HG02798 (cell line): ENCODE measurements around the gene TBC1D16.
"Not testable (repeated sequence)": the region's sequence is repeated elsewhere in the genome, so short reads cannot be mapped to it uniquely, and the experiment has no call there.

Source experiments
- ATAC-seq: cut with Tn5 transposase; IDR thresholded peaks from one replicate; pipeline ENCODE4 v1.9.1; 2021; ENCODE audit warnings: mild to moderate bottlenecking; ENCODE audit not compliant: unreplicated experiment, poor library complexity

The TBC1D16 gene

DNA sequence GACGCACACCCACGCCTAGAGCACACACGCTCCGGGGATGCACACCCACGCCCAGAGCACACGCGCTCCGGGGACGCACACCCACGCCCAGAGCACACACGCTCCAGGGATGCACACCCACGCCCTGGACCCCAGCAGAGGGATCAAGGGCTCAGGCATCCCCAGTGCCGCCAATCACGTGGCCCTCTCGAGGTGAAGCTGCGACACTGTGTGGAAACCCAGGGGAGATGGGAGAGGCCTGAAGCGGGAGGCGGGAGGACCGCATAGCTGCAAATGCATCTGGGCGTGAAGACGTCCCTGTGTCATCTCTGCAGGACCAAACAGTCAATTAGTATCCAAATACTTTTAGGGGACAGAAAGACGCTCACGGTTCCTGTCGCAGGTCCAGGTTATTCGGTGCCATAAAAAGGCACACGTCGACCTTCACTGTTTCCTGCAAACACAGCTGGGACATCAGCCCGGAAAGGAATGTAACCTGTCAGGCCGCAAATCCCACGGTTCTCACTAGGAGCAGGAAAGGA is 56.4 kb downstream of the TBC1D16 start:
- no peak for ATAC-seq

DNA sequence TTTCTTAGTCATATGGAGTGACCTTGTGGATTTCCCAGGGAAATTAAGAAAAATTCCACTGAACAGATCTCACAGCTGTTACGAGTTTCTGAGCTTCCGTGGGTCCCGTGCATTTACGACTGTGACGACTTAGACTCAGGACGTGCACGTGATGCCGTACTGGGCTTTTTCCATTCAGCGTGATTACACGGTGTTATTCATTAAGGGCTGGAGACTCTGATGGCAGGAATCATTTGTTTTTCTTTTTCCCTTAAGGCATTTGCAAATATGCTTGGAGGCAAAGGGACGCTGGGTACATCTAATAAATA is 57.2 kb downstream of the TBC1D16 start:
- ATAC-seq = no peak

DNA sequence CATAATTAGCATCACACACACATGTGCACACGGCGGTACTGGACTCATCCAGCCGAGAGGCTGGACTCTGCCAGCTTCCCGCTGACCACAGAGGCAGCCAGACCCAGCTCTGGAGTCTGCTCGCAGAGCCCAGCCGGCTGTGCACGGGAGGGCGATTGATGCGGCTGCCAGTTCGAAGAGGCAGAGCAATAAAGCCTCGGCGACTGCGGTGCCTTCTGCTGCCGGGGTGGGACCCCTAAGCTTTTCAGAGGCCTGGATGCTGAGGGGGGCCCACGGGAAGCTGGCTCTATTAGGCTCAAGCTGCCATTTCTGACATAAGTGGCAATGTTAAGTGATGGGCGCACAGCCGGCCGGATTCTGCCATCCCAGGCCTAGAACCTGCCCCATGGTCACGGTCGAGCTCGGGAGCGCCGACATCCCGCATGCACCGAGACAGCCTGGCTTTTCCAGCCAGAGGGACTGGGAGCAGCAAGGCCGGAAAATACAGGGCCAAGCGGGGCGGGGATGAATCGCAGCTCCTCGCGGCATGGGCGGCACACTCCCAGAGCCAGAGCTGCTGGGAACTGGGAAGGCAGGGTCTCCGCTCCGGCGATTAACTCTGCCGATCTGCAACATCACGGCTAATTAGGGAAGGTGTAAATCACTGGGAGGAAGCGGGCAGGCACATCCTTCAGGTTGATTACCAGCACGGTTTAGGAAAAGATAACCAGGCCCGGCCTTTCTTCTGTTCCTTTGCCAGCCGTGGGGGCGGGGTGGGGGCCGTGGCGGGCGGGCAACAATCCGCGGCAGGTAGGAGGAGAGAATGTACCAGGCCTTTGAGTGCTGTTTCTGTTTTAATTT is 57.7 kb downstream of the TBC1D16 start:
- ATAC-seq = no peak

DNA sequence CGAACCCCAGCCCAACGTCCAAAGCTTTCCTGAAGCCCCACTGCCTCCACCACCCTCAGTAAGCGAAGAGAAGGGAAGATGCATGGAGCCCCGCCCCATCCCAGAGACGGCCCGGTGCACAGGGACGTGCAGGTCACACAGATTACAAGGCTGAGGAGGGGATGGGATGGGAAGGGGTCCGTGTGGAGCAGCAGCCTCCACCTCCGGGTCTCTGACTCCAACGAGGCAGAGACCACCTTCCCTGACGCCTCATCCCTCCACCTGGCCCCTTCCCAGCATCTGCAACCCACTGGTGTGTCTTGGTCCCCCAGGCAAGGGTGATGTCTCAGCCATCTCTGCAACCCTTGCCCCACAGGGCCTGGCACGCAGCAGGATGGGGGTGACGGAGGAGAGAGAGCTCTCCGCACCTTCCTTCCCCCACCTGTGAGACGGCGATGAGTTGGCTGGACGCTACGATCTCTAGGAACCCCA is 58.5 kb downstream of the TBC1D16 start:
- no peak for ATAC-seq

DNA sequence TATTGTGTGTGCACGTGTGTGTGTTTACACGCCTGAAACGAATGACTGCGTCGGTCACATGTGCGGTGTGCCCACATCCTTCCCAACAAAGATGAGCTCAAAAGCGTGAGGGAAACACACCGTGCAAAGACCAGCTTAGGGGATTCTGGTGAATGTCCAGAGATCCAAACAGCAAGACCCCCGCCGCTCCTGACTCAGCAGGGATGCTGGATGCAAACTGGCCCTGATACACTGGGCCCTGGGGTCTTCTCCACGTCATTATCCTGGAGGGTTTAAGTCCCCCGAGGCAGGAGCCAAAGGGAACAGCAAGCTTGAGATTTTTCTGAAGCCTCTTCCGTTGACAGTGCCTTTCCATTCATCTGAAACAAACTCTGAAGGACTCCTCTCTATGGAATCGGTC is 59.2 kb downstream of the TBC1D16 start:
- ATAC-seq = no peak

DNA sequence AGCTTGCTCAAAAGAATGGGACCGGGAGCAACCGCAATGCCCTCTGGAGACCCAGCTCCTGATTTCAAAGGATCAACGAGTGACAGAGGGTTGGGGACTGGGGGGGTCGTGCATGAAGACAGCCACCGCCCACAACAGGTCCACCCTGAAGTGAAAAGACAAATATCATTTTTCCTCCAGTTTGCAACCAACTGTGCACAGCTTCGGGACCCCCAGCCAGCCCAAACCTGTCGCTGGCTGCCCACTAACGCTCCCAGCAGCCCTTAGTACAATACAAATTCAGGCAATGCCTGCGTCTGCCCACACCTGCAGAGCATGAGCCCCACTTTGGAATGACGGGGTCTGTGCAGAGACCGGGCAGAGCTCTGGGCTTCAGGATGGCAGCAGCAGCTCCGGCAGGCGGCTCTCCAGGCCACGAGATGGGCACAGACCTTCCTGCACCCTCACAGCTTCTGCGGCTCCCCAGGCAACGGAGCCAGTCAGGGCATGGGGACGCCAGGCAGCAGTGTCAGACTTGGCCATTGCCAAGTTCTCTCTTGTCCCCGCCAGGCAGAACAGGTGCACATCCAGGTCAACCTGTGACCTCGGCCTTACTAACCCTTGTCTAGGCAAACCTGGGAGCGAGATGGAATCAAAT is 60.1 kb downstream of the TBC1D16 start:
- ATAC-seq = no peak

DNA sequence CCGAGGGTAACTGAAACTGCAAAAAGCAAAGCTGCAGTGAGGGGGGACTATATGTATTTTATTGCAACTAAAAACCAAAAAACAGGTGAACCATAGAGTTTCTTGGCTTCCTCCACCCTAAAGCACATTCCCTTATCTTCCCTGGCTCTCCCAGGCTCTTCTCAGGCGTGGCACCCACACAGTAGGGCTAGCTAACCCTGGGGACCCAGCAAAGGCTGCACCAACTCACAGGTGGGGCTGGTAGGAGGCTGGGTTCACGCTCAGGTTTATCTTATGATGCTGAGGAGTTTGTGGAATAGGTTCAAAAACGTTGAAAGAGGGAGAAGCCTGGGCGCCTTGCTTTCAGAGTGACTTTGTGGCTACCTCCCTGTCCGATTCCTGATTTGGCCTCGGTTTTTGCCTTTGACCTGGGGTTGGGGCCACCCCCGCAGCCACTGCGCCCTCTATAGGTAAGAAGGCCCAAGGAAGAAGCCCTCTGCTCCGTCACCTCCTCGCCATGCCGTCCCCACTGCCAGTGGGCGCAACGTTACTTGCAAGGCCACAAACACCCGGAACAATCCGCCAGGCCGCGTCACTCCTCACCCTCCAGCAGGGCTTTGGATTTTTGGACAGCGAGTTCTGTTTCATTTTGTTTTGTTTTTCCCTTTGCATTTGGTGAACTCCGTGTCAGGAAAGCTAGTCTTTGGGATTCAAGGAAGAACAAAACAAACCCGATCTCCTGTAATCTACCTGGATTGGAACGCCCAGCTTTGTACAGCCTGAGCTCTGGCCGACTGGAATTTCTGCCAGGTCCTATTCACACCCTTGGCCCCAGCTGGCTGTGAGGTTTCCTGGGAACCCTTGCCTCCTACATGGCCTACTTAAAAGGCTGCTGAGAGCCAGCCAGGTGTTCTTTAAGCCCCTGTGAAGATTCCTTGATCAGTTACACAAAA is 60.8 kb downstream of the TBC1D16 start:
- no peak for ATAC-seq

DNA sequence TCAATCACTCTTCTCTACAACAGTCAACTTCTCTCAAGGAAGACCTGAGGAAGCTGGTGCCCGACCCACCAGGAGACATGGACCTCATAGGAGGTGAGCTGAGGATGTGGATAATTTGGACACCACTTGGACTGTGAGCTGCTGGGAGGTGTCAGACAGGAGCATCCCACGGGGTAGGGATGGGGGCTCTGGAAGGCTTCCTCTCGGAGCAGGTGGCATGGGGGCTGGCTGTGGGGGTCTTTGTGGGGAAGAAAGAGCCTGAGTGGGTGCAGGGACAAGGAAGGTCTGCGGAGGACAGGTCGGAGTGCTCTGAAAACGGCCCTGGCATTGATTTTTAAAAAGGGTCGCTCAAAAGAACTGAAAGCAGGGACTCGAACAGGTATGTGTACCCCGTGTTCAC is 64.0 kb downstream of the TBC1D16 start:
- no peak for ATAC-seq

DNA sequence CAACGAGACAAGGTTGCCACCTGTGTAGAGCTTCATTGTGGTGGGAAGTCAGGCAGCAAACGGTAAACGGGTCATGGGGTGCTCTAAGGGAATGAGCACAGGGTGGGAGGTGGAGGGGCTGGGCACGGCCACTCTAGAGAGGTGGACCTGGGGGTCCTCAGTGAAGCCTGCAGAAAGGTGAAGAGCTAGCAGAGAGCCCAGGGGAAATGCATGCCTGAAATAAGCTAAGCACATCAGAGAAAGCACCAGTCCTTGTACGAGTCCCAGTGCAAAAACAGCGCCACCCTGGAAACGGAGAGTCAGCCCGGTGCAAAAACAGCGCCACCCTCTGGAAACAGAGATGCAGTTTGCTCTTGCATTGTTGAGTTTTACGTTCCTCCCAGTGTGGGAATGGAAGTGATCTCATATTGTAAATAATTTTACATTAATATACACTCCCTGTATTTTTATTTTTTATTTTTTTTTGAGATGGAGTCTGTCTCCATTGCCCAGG is 65.0 kb downstream of the TBC1D16 start:
- ATAC-seq = no peak

DNA sequence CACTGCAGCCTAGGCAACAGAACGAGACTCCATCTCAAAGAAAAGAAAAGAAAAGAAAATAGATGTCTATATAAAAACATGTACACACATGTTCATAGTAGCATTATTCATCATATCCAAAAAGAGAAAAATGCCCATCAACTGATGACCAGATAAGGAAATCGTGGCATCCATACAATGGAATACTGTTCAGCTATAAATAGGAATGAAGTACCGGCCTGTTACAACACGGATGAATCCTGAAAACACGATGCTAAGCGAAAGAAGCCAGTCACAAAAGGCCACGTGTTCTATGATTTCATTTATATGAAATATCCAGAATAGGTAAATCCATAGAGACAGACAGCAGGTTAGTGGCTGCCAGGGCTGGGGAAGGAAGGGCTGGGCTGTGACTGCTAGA is 65.8 kb downstream of the TBC1D16 start:
- no peak for ATAC-seq

DNA sequence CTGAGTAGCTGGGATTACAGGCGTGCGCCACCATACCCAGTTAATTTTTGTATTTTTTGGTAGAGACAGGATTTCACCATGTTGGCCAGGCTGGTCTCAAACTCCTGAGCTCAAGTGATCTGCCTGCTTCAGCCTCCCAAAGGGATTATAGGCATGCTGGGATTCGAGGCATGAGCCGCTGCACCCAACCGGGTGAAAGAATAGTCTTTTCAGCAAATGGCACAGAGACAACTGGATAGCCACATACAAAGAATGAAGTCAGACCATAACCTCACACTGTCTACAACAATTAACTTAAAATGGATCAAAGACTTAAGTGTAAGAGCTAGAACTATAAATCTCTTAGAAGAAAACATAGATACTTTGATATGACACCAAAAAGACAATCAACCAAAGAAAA is 67.6 kb downstream of the TBC1D16 start:
- ATAC-seq = no peak

DNA sequence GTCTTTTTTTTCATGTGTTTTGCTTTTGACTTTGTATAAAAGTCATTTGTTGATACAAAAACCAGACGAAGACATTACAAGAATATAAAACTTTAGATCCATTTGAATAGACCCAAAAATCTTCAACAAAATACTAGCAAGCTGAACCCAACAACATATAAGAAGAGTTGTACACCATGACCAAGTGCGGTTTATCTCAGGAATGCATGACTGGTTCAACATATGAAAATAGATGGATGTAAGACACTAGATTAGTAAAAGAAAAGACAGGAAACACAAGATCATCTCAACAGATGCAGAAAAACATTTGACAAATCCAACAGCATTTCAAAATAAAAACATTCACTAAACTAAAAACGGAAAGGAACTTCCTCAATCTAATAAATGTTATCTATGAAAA is 69.0 kb downstream of the TBC1D16 start:
- ATAC-seq = no peak

DNA sequence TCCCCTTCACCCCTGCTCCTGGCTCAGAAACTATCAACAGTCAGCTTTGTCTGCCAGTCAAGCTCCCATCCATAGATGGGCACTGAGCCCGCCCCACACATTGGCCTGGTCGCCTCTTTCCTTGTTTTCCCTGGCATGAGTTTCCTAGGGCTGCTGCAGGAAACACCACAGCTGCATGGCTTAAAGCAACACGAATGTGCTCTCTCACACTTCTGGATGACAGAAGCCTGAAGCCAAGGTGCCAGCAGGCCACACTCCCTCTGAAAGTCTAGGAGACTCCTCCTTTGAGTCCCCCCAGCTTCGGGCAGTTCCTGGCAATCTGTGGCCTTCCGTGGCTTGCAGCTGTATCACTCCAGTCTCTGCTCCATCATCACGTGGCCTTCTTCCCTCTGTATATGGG is 69.9 kb downstream of the TBC1D16 start:
- no peak for ATAC-seq

DNA sequence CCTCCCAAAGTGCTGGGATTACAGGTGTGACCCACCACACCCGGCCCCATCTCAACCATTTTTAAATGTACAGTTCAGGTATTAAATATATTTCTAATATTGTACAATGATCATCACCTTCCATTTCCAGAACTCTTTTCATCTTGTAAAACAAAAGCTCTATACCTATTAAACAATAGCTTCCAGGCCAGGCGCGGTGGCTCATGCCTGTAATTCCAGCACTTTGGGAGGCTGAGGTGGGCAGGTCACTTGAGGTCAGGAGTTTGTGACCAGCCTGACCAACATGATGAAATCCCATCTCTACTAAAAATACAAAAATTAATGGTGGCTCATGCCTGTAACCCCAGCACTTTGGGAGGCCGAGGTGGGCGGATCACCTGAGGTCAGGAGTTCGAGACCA is 73.2 kb downstream of the TBC1D16 start:
- ATAC-seq = not testable (repeated sequence)

DNA sequence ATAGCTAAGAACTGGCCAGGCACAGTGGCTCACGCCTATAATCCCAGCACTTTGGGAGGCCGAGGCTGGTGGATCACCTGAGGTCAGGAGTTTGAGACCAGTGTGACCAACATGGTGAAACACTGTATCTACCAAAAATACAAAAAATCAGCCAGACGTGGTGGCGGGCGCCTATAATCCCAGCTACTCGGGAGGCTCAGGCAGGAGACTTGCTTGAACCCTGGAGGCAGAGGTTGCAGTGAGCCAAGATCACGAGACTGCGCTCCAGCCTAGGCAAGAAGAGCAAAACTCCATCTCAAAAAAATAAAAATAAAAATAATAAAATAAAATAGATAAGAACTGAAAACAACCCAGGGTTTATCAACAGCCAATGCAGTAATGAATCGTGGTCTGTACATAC is 74.1 kb downstream of the TBC1D16 start:
- not testable (repeated sequence) for ATAC-seq

DNA sequence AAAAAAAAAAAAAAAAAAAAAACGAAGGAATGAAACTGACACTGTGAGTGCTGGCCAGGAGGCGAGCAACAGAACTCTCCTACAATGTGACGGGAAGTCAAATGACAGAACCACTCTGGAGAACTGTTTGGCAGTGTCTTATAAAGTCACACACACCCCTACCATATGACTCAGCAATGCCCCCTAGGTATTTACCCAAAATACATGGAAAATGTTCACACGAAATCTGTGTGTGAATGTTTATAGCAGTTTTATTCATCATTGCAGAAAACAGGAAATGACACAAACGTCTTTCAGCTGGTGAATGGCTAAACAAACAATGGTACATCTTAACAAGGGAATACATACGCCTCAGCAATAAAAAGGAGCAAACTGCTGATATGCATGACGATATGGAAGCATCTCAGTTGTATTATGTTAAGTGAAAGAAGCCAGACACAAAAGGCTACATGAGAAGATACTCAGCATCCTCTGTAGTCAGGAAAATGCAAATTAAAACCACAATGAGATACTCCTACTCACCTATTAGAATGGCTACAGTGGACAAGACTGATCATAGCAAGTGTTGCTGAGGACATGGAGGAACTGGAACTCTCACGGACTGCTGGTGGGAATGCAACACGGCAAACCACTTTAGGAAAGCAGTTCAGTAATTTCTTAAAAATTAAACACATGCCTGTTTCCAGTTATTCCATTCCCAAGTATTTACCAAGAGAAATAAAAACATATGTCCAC is 74.7 kb downstream of the TBC1D16 start:
- no peak for ATAC-seq

DNA sequence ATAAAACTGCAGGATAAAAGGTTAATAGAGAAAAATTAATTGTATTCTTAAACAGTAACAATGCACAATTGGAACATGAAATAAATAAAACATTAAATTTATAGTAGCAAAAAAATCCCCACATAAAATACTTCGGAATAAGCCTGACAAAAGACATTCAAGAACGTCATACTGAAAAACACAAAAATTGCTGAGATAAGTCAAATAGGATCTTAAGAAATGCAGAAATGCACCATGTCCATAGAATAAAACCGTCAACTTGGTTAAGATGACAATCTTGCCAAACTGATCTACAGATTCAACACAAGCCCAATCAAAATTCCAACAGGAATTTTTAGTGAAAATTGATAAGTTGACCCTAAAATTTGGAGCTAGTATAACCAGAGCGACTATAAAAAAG is 76.6 kb downstream of the TBC1D16 start:
- no peak for ATAC-seq

DNA sequence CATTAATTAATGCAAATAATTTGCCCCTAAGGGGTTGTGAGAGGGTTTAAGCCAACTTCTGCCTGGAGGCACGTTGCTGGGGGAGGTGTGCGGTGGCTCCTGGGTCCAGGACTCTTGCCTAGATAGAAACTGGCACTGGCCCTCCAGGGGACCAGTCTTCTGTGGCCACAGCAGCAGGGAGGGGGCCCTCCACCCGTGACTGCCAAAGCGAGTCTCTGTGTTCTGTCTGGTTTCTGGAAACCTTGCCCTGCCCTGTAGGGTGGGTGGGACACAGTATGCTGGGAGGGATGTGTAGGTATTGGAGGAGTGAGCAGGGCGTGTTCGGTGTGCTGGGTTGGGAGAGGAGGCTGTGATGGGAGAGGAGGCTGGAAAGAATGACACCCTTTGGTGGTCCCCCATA is 78.8 kb downstream of the TBC1D16 start:
- ATAC-seq = no peak

DNA sequence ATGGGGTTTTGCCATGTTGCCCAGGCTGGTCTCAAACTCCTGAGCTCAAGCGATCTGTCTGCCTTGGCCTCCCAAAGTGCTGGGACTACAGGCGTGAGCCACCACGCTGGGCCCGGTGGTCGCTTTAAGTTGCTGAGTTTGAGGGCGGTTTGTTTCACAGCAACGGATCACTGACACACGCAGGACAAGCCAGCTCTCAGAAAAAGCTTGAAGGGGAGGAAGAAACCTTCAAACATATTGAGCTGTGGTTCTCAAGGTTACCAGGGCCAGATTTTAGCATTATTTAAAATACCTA is 79.3 kb downstream of the TBC1D16 start:
- not testable (repeated sequence) for ATAC-seq
